OCI-LY1 (cell line): ENCODE results near the gene HSPA9.

Source experiments
- CTCF ChIP-seq: fragments of 200-600 bp; sonication (generic), shearing (Covaris generic); IDR thresholded peaks from 2 replicates; pipeline ENCODE4 v1.5.1; 2017; ENCODE audit warnings: mild to moderate bottlenecking, antibody characterized with exemption, low read length, moderate library complexity, mixed read lengths
- EZH2 ChIP-seq: fragments of 200-600 bp; sonication (generic), shearing (Covaris generic); IDR thresholded peaks from 2 replicates; pipeline ENCODE4 v1.8.0; 2017; ENCODE audit warnings: borderline replicate concordance, mixed run types, mild to moderate bottlenecking, antibody characterized with exemption, low read length, moderate library complexity, mixed read lengths

- TF ChIP-seq CTCF (no peak), EZH2 (no peak)
Observed at GRCh38 chr5:138577452-138577851, 2.3 kb upstream of the HSPA9 start.
